ENCODE measurements around the gene RUBCN.

DNA sequence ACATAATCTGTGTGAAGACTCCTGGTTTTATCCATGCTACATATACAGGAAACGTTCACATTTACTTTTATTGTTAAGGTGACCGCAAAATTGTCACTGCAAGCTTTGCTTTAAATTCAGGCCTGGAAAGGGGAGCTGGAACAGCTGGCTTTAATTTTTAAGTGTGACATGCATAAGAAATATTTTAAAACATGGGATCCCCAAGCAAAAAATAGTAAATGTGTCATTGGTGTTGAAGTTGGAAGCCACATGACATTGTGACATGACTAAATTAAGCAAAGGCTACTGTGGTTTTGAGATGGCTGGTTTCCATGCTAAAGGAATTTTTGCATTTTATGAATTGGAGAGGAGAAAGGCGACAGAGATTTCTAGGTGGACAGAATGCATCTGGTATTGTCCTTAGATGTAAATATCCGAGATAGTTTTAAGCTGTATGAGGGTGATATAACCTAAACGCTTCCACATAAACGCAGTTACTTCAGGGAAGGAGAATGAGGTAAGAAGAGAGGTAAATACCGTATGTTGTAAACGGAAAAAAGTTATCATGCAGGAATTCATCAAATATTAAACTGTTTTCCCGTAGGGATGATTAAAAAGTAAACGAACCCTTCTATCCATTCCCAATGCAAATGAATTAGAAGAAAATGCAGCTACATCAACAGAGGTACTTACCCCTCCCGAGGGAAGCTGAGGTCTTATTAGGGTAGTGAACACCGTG, 12.1 kb upstream of the RUBCN start:
- TF ChIP-seq, protein P1, sequence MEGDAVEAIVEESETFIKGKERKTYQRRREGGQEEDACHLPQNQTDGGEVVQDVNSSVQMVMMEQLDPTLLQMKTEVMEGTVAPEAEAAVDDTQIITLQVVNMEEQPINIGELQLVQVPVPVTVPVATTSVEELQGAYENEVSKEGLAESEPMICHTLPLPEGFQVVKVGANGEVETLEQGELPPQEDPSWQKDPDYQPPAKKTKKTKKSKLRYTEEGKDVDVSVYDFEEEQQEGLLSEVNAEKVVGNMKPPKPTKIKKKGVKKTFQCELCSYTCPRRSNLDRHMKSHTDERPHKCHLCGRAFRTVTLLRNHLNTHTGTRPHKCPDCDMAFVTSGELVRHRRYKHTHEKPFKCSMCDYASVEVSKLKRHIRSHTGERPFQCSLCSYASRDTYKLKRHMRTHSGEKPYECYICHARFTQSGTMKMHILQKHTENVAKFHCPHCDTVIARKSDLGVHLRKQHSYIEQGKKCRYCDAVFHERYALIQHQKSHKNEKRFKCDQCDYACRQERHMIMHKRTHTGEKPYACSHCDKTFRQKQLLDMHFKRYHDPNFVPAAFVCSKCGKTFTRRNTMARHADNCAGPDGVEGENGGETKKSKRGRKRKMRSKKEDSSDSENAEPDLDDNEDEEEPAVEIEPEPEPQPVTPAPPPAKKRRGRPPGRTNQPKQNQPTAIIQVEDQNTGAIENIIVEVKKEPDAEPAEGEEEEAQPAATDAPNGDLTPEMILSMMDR (IDR thresholded peaks at IDR 0.05): no peak
- TF ChIP-seq EZH2 (IDR thresholded peaks at IDR 0.05; ENCODE audit: borderline replicate concordance, insufficient read depth, low read depth, low read length, poor library complexity, severe bottlenecking): no peak
